Suppressor macrophage treated with lipopolysaccharide for 1 hour (primary cell): ENCODE data around the gene OOSP4A.
"Not testable (repeated sequence)": the region's sequence is repeated elsewhere in the genome, so short reads cannot be mapped to it uniquely, and the experiment has no call there.

Experiments used
- DNase-seq, 3 donors: peaks; one replicate each; pipeline ENCODE4 v3.0.0-alpha.2; 2020 to 2022

The OOSP4A gene

DNA sequence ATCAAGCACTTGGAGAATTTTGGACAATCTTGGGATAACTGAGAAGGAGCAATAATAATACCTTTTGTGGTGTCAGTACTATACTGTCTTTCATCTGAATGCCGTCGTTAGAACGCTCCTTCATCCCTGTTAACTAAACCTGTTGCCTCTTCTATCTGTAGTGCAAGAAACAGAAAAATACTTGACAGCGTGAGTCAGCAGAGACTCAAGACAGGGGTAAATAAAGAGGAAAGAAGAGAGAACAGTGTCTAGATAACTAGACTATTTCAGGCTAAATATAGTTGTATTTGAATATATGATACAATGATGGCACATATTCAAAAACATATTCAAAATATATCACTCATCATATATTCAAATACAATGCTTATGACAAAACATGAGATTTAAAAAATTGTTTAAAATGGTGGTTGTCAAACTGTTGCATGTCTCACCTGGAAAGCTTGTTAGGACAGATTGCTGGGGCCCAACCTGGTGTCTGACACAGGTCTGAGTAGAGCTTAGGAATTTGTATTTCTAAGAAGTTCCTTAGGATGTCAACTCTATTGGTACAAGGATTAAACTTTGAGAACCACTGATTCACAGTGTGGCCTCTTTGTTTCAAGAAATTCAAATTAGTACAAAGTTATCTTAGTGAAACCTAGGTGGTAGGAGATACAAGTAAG is 17.4 kb downstream of the OOSP4A start:
- no peak for DNase-seq

DNA sequence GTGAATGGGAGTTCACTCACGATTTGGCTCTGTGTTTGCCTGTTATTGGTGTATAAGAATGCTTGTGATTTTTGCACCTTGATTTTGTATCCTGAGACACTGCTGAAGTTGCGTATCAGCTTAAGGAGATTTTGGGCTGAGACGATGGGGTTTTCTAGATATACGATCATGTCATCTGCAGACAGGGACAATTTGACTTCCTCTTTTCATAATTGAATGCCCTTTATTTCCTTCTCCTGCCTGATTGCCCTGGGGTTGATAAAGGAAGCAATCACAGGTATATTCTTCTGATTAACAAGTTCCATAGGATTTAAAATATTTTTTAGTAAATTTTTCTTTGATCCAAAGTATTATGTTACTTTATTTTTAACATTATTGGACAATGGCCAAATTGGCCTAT is 18.2 kb downstream of the OOSP4A start:
- not testable (repeated sequence) for DNase-seq

DNA sequence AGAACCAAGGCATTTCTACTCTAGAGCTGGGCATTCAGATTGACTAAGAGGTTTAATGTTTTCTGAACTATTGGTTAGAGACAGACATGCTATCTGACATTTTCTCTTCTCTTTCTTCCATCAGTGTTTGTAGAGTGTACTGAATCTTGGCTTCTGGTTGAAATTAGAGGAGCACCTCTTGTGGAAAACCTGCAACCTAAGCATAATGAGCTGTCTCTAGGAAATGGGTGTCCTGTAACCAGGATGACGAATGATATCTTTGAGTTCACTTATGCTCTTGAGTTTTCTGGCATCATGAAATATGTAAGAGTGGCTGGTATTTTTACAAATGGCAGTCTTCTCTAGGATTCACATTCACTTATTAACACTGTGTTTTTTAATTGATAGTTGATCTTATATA is 19.4 kb downstream of the OOSP4A start:
- DNase-seq: no peak

DNA sequence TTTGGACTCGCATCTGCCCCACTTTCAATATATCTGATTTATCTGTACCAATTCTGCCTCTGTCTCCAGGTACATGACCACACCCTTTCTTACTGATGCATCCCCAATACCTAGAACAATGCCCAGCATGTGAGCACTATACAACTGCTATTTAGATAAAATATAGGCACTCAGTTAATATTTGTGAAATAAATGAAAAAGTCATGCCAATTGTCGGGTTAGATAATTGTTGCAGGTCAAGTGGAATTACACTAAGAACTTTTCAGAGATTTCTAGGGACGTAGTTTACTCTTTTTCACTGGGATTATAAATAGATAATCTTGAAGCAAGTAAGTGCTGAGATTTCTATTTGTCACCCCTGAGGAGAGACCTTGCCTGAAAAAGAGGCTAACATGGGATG is 20.5 kb downstream of the OOSP4A start:
- DNase-seq: no peak

DNA sequence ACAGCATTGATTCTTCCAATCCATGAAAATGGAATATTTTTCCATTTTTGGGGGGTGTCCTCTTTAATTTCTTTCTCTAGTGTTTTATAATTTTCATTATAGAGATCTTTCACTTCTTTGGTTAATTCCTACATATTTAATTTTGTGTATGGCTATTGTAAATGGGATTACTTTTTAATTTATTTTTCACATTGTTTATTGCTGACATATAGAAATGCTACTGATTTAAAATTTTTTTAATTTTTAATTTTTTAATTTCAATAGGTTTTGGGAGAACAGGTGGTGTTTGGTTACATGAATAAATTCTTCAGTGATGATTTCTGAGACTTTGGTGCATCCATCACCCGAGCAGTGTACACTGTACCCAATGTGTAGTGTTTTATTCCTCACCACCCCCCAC is 26.6 kb downstream of the OOSP4A start:
- no peak for DNase-seq

DNA sequence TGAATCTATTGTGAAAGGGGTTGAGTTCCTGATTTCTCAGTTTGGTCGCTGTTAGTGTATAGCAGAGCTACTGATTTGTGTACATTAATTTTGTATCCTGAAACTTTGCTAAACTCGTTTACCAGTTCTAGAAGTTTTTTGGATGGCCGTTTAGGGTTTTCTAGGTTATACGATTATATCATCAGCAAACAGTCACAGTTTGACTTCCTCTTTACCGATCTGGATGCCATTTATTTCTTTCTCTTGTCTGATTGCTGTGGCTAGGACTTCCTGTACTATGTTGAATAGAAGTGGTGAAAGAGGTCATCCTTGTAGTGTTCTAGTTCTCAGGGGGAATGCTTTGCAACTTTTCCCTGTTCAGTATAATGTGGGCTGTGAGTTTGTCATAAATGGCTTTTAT is 28.6 kb downstream of the OOSP4A start:
- DNase-seq: no peak

DNA sequence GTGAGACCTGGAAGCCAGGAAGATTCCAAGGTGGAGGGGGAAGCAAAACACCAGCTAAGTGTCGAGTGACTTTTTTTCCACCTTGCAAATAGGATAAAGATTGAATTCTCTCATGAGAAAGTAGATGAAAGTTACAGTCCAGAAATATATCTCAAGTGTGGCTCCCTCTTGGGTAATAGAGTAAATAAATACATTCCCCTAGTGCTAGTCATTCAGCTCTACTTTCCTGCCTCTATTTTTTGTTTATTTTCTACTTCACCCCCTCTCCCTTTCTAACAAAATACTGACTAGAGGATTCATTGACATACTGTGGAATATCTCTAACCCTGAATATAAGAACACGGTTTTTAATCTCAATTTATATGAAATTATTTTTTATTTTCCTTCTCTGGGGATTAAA is 34.0 kb downstream of the OOSP4A start:
- DNase-seq: no peak

DNA sequence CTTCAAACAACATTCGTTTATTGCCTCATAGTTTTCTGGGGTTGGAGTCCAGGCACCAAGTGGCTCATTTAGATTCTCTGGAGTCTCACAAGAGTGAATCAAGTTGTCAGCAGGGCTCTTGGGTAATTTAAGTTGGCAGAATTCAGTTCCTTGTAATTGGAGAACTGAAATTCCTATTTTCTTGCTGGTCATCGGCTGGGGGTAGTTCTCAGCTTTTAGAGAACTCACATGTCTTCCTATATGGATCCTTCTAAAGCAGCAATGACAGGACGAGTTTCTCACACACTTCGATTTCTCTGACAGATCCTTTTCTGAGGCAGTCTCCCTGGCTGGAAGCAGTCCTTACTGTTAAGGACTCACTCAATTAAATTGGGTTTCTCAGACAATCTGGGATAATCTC is 35.9 kb downstream of the OOSP4A start:
- DNase-seq: no peak

DNA sequence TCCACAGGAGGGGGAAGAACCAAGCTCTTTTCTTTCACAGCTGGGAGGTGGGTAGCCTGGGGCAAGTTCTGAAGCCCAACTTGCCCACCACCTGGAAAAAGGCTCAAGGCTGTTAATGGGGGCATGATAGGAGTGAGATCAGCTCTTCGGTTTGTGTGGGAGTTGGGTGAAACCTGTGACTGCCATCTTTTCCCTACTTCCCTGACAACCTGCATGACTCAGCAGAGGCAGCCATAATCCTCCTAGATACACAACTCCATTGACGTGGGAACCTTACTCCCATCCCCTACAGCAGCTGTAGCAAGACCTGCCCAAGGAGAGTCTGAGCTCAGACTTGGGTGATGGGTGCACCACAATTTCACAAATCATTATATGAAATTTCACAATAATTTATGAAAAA is 39.9 kb downstream of the OOSP4A start:
- DNase-seq: no peak

DNA sequence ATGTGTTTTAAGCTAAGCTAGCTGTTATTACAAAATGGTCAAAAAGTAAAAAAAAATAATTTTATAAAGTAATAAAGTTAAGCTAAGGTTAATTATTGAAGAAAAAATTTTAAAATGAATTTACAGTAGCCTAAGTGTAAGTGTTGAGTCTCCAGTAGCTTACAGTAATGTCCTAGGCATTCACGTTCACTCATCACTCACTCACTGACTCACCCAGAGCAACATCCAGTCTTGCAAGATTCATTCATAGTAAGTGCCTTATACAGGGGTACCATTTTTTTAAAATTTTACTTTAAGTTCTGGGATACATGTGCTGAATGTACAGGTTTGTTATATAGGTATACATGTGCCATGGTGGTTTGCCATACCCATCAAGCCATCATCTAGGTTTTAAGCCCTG is 41.5 kb downstream of the OOSP4A start:
- DNase-seq: no peak

DNA sequence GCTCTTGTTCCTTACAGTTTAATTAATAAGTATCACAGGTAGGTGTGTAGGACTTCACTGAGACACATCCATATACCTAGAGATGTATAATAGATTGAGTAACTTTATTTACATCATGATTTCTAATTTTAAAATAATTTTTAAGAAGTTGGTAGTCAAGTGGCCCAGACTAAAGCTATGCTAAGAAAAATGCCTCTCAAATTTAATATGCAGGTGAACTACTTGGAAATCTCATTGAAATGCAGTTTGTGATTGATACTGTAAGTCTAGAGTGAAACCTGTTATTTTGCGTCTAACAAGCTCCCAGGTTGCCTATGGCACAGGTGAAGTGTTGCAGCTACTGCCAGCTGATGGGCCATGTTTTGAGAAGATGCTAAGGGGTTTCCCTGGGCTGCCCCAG is 53.0 kb downstream of the OOSP4A start, which contains the start of gene OOSP4B:
OOSP4B (plus strand) TSS at position 301 of the 400 bp plus-strand sequence.
- DNase-seq: no peak

DNA sequence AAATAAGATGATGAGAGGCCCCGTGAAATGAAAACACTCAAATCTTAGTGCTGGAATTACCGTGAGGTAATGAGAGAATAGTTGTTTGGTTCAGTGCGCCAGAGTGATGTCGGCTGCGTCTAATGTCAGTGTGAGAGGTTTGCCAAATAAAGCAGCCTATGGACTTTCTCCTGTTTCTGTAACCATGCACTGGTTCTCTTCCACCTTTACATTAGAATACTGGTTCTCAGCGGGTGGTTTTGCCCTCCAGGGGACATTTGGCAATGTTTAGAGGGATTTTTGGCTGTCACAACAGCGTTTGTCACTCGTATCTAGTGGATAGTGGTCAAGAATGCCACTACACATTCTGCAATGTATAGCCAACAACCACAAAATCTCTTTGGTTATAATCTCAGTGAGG is 54.2 kb downstream of the OOSP4A start:
- DNase-seq: no peak
